ENCODE results near the gene OTOA. TPM values are rescaled to one million over a fixed set of nuclear protein-coding genes. Genes with fewer than 3 reads are reported as not detected.

The OTOA gene
- total and polyA plus RNA-seq, 9 donors: 0.04 to 0.47 (median 0.15) TPM; not detected in 4

DNA sequence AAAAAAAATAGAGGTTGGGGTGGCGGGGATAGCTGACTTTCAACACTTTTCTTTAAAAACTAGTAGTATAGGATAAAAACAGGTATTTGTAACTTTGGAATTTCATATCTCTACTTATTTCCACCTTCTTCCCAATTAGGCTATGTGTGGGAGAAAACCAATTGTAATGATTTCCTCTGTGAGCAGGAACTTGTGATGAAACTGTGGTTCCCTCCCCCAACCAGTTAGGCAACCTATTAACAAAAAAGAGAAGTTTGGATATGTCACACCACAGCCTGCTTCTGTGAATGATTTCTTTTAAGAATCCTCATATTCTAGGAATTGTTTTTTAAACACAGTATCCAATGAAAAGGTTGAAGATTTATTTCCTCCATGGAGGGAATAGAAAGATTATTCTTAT lies 13.2 kb upstream of the OTOA start:
- 100% methylated on average over 1 of the region's 1 CpG for WGBS, 3 donors
- H3K4me3 ChIP-seq: no peak overlapping the region
- intact Hi-C loops (cut with DNase I): loop anchor here in 2 of 4 donors (10.0 kb wide), 2 partner anchors 46 to 54 kb away; no protein-coding TSS in a partner anchor

DNA sequence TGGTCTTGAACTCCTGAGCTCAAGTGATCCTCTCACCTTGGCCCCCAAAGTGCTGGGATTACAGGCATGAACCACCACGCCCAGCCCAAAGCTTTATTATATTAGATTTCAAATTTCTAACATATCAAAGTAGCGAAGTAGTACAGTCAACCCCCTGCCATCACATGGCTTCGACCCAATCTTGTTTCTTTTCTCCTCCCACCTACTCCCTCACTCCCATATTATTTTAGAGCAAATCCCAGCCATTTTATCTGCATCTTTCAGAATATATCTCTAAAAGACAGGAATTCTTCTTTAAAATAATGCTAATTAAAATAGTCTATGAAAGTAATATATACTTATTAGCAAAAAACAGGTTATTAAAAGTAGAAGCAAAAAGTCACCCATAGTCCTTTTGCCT lies 12.3 kb upstream of the OTOA start:
- intact Hi-C loops (cut with DNase I): loop anchor here in 2 of 4 donors (10.0 kb wide), 2 partner anchors 47 to 53 kb away; no protein-coding TSS in a partner anchor
- H3K27ac ChIP-seq: no peak overlapping the region
- no peak for TF ChIP-seq POLR2A (IDR thresholded peaks at IDR 0.05)
- no peak for TF ChIP-seq EP300 (IDR thresholded peaks at IDR 0.05)
- TF ChIP-seq, protein P1, sequence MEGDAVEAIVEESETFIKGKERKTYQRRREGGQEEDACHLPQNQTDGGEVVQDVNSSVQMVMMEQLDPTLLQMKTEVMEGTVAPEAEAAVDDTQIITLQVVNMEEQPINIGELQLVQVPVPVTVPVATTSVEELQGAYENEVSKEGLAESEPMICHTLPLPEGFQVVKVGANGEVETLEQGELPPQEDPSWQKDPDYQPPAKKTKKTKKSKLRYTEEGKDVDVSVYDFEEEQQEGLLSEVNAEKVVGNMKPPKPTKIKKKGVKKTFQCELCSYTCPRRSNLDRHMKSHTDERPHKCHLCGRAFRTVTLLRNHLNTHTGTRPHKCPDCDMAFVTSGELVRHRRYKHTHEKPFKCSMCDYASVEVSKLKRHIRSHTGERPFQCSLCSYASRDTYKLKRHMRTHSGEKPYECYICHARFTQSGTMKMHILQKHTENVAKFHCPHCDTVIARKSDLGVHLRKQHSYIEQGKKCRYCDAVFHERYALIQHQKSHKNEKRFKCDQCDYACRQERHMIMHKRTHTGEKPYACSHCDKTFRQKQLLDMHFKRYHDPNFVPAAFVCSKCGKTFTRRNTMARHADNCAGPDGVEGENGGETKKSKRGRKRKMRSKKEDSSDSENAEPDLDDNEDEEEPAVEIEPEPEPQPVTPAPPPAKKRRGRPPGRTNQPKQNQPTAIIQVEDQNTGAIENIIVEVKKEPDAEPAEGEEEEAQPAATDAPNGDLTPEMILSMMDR (IDR thresholded peaks at IDR 0.05): no peak

More for the DNA sequence above, 13.2 kb upstream of the OTOA start:
- no peaks in the 10 kb centered on the region for H3K27me3 ChIP-seq
- peaks cover 8% of the 10 kb centered on the region for H3K4me1 ChIP-seq (ENCODE audit: insufficient read depth)
- no peaks in the 10 kb centered on the region for H3K36me3 ChIP-seq
- H3K9me3 ChIP-seq: no peaks in the 10 kb centered on the region
- TF ChIP-seq, protein P1 (IDR thresholded peaks at IDR 0.05): no peak
- TF ChIP-seq POLR2A (IDR thresholded peaks at IDR 0.05): no peak
- TF ChIP-seq EP300 (IDR thresholded peaks at IDR 0.05): no peak
- DNase-seq: no peak
- no peak overlapping the region for H3K27ac ChIP-seq

DNA sequence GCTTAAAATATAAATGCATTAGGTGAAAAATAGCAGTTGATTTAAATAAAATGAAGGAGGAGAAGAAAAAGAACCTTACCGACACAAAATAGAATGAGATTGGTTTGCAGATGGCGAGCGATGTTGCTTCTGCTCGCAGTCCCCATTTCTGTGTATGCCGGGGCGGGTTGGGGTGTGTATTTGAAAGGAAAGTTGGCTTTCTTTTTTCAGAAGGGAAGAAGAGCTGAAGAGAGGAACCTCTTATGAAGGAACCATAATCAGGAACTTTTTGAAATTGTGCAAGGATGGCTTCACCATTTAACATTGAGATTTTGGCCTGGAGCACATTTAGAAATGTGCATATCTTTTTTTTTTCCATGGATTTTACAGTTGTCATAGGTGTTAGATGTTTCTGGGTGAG lies 11.3 kb upstream of the OTOA start, which contains the start of gene IGSF6:
IGSF6 (minus strand) TSS at position 156 of the 400 bp plus-strand sequence; CDS start at position 146, 10 bp downstream.
- DNase-seq: no peak
- Histone ChIP-seq H3K36me3 (no peaks in the 10 kb centered on the region), H3K9me3 (no peaks in the 10 kb centered on the region), H3K4me3 (no peak within 1 kb of the TSS), H3K27me3 (no peaks in the 10 kb centered on the region), H3K4me1 (ENCODE audit: insufficient read depth) (peaks cover 5% of the 10 kb centered on the region), H3K27ac (no peak within 1 kb of the TSS)
- WGBS, 3 donors: 94 to 96% (median 94%) methylated on average over 6 of the region's 6 CpGs
- TF ChIP-seq POLR2A (IDR thresholded peaks at IDR 0.05): no peak
- TF ChIP-seq EP300 (IDR thresholded peaks at IDR 0.05): no peak
- TF ChIP-seq, protein P1 (IDR thresholded peaks at IDR 0.05): no peak
- intact Hi-C loops (cut with DNase I): loop anchor here in 2 of 4 donors (10.0 kb wide), 2 partner anchors 48 to 52 kb away; no protein-coding TSS in a partner anchor

More for the DNA sequence above, 12.3 kb upstream of the OTOA start:
- Histone ChIP-seq H3K27me3 (no peaks in the 10 kb centered on the region), H3K4me3 (no peak overlapping the region), H3K9me3 (no peaks in the 10 kb centered on the region), H3K36me3 (no peaks in the 10 kb centered on the region), H3K4me1 (ENCODE audit: insufficient read depth) (peaks cover 5% of the 10 kb centered on the region)
- 77 to 80% (median 79%) methylated on average over 3 of the region's 3 CpGs for WGBS, 3 donors
- no peak for DNase-seq

DNA sequence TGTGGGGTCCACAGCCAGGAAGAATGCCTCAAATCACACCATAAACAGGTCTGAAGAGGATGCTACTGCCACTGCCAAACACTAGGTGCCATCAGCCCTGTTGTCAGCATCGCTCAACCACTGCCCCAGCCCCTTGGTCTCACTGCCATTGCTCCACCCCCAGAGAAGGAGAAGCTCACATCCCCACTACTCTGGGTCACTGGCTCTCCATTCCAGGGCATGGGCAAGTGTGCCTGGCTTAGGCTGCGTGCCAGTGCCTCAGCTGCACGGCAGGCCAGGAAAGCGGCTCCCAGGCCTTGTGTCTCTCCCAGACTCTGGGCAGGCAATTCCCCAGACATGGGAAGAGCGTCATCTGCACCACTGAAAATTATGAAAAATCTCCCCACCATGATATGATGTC lies 10.2 kb upstream of the OTOA start:
- Histone ChIP-seq H3K4me3 (no peak overlapping the region), H3K9me3 (no peaks in the 10 kb centered on the region), H3K36me3 (no peaks in the 10 kb centered on the region), H3K27ac (no peak overlapping the region), H3K27me3 (no peaks in the 10 kb centered on the region), H3K4me1 (ENCODE audit: insufficient read depth) (no peaks in the 10 kb centered on the region)
- TF ChIP-seq EP300 (IDR thresholded peaks at IDR 0.05): no peak
- WGBS, 3 donors: 91 to 94% (median 92%) methylated on average over 5 of the region's 5 CpGs
- DNase-seq: no peak
- intact Hi-C loops (cut with DNase I): loop anchor here in 2 of 4 donors (10.0 kb wide), 2 partner anchors 49 to 51 kb away; no protein-coding TSS in a partner anchor

DNA sequence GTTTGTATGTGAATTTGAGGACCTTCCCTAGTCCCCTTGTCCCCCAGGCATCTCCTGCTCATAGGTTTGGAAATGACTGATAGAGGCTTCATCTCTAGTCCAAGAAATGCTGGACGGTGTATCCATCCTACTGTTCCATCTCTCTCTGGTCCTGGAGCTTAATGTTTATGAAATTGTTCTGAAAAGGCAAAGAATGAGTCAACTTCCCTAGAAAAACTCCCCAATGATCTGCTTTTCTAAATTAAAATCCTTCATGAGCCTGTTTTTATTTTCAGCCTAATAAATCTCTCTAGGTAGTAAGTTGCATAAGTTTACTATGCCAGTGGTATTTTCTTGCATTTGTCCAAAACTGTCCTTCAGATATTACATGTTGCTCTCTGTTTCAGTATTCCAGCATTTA lies 9.3 kb upstream of the OTOA start:
- Histone ChIP-seq H3K27ac (no peak overlapping the region), H3K4me1 (ENCODE audit: insufficient read depth) (no peaks in the 10 kb centered on the region), H3K27me3 (no peaks in the 10 kb centered on the region), H3K9me3 (no peaks in the 10 kb centered on the region), H3K4me3 (no peak overlapping the region), H3K36me3 (no peaks in the 10 kb centered on the region)
- intact Hi-C loops (cut with DNase I): loop anchor here in 2 of 4 donors (10.0 kb wide), 2 partner anchors 50 kb away; no protein-coding TSS in a partner anchor
- 75 to 92% (median 92%) methylated on average over 1 of the region's 1 CpG for WGBS, 3 donors
- TF ChIP-seq EP300 (IDR thresholded peaks at IDR 0.05) (no peak), POLR2A (IDR thresholded peaks at IDR 0.05) (no peak)
- TF ChIP-seq, protein P1 (IDR thresholded peaks at IDR 0.05): no peak
- DNase-seq: no peak

All from ovary (tissue), 9 donors.